GM12878 (cell line): ENCODE data around the gene UNC45A. TPM values are rescaled to one million over a fixed set of nuclear protein-coding genes. Genes with fewer than 3 reads are reported as not detected.
A peak's percentile ranks its signal among the peaks of the same experiment; 100 is the strongest.

Experiments
- ATAC-seq: fragments of 200-7000 bp; cut with Tn5 transposase; 3 replicates; pipeline ENCODE4 v1.9.1; 2020; ENCODE audit warnings: mild to moderate bottlenecking, moderate library complexity
- BruUV-seq: library from RNA; stranded (reverse); fragments of 400-500 nt; replicated peaks from 2 replicates; lab custom pipeline; 2021; lab: Mats Ljungman, UMichigan
- CTCF ChIA-PET: fragments of 300-600 bp; sonication (Branson Sonifier 250); formaldehyde crosslinking; extraction: SDS; loops from one replicate; lab custom pipeline; 2021; ENCODE audit warnings: inconsistent platforms; lab: Yijun Ruan, JAX
- POLR2A ChIA-PET: fragments of 350-600 bp; formaldehyde crosslinking; extraction: SDS; loops from one replicate; lab custom pipeline; 2021; ENCODE audit warnings: inconsistent platforms; lab: Charles Lee
- RAD21 ChIA-PET: fragments of 300-600 bp; sonication (Branson Sonifier 250); formaldehyde crosslinking; loops from one replicate; lab custom pipeline; 2023; ENCODE audit warnings: antibody characterized with exemption; ENCODE audit not compliant: unreplicated experiment; lab: Charles Lee
- SMC1A ChIA-PET: fragments of 300-600 bp; sonication (Branson Sonifier 250); formaldehyde crosslinking; loops from one replicate; lab custom pipeline; 2023; ENCODE audit not compliant: unreplicated experiment, uncharacterized antibody; lab: Charles Lee
- DNase-seq: peaks from one replicate; pipeline ENCODE4 v3.0.0-alpha.2; 2011; ENCODE audit warnings: low read depth, low spot score
- FAIRE-seq: peaks from 3 replicates; lab custom pipeline; 2011; peaks lifted over from hg19 to GRCh38; lab: Jason Lieb, UNC
- H2AFZ ChIP-seq: 2 replicates; pipeline ENCODE4 v1.6.0; 2011; ENCODE audit warnings: low read depth, low read length, control low read depth; ENCODE audit not compliant: control insufficient read depth
- H3K27ac ChIP-seq: 2 replicates; pipeline ENCODE4 v1.5.1; 2011; ENCODE audit warnings: control low read depth; ENCODE audit not compliant: control insufficient read depth, insufficient read depth
- H3K27me3 ChIP-seq, 2 experiments: replicated peaks in 1 of 2; 2 replicates each; pipeline versions ENCODE4 v1.6.0 to v1.6.1; 2011; ENCODE audit warnings: low read length in 1 of 2; ENCODE audit not compliant: control insufficient read depth in 2 of 2, insufficient read depth in 2 of 2
- H3K36me3 ChIP-seq, 2 experiments: 2 replicates each; pipeline ENCODE4 v1.5.1; 2011; ENCODE audit warnings: low read length in 1 of 2; ENCODE audit not compliant: control insufficient read depth in 2 of 2, insufficient read depth in 2 of 2
- H3K4me1 ChIP-seq: 2 replicates; pipeline ENCODE4 v1.6.1; 2011; ENCODE audit warnings: mild to moderate bottlenecking, low read length, moderate library complexity, mixed read lengths; ENCODE audit not compliant: control insufficient read depth, insufficient read depth
- H3K4me2 ChIP-seq: 2 replicates; pipeline ENCODE4 v1.6.0; 2011; ENCODE audit warnings: control low read depth; ENCODE audit not compliant: control insufficient read depth, insufficient read depth
- H3K4me3 ChIP-seq: fragments of 200-600 bp; sonication (generic); 2 replicates; pipeline ENCODE4 v1.5.1; 2016
- H3K79me2 ChIP-seq: 2 replicates; pipeline ENCODE4 v1.6.0; 2011; ENCODE audit warnings: low read length; ENCODE audit not compliant: control insufficient read depth, insufficient read depth
- H3K9ac ChIP-seq: 2 replicates; pipeline ENCODE4 v1.8.0; 2011; ENCODE audit warnings: low read length, control low read depth, mixed read lengths; ENCODE audit not compliant: control insufficient read depth, insufficient read depth
- H3K9me3 ChIP-seq: replicated peaks from 3 replicates; pipeline ENCODE4 v1.5.1; 2011; ENCODE audit warnings: mild to moderate bottlenecking, low read length; ENCODE audit not compliant: control insufficient read depth, insufficient read depth
- H4K20me1 ChIP-seq: 2 replicates; pipeline ENCODE4 v1.6.0; 2011; ENCODE audit not compliant: control insufficient read depth, insufficient read depth
- IRF4 ChIP-seq: IDR thresholded peaks from 2 replicates; pipeline ENCODE4 v1.6.1; 2011; ENCODE audit warnings: low read depth, low read length
- PRDM15 ChIP-seq: fragments of 450-650 bp; formaldehyde crosslinking; IDR thresholded peaks from 2 replicates; pipeline ENCODE4 v1.4.0; 2020; ENCODE audit warnings: mild to moderate bottlenecking, moderate library complexity
- RCOR1 ChIP-seq: conservative IDR thresholded peaks from 2 replicates; pipeline ENCODE4 v1.6.1; 2012; ENCODE audit warnings: low read depth, low read length, improper control_type of control experiment
- RUNX3 ChIP-seq: IDR thresholded peaks from 2 replicates; pipeline ENCODE4 v1.6.1; 2012; ENCODE audit warnings: low read length, inconsistent platforms
- ZNF274 ChIP-seq: IDR thresholded peaks from one replicate; pipeline ENCODE4 v1.8.0; 2011; ENCODE audit not compliant: insufficient read length, insufficient read depth
- ZNF384 ChIP-seq: IDR thresholded peaks from 2 replicates; pipeline ENCODE4 v1.6.1; 2012; ENCODE audit warnings: low read depth, mild to moderate bottlenecking, low read length, improper control_type of control experiment, borderline replicate concordance
- WGBS: methylation state at CpG from one replicate; pipeline ENCODE4 v1.1.6; 2016; ENCODE audit warnings: low lambda C conversion rate; ENCODE audit not compliant: insufficient replicate concordance, insufficient coverage; ENCODE audit errors: missing lambda C conversion rate; 5-methylcytosine and 5-hydroxymethylcytosine counted together
- in situ Hi-C: fragments of 300-500 bp; cut with MboI; formaldehyde crosslinking; loops from 9 replicates; pipeline ENCODE4 v1.14.3; 2018; ENCODE audit warnings: mixed read lengths
- intact Hi-C: fragments of 100-400 bp; cut with micrococcal nuclease; formaldehyde crosslinking; loops from one replicate; pipeline ENCODE4 v1.14.2; 2022; ENCODE audit not compliant: unreplicated experiment
- polyA plus RNA-seq, 11 experiments: library from polyadenylated mRNA; depleted of rRNA in 4 of 11; unstranded in 6 of 11; stranded (reverse) in 5 of 11; fragments of >200 nt; fragmentation: Nextera tagmentation in 4 of 11; fragmentation: Illumina TruSeq in 1 of 11; extraction: Ambion mirVana in 4 of 11; extraction: Trizol in 1 of 11; gene quantifications; 1 replicate in 1 of 11; 2 replicates in 10 of 11; pipeline versions ENCODE4 v1.2.1 to v1.2.3, GENCODE V29; 2011 to 2016; ENCODE audit warnings: inconsistent platforms in 2 of 11, missing spikeins in 2 of 11, low read depth in 1 of 11
- total RNA-seq, 4 experiments: library from RNA; depleted of rRNA in 3 of 4; stranded (reverse); fragments of >200 nt in 3 of 4; fragmentation: Illumina TruSeq in 1 of 4; extraction: Trizol in 1 of 4; gene quantifications; 2 replicates each; pipeline versions ENCODE4 v1.2.1 to v1.2.3, GENCODE V29; 2013 to 2021

UNC45A gene
- total and polyA plus RNA-seq, 10 of the 15 experiments (the other 5 are each of a cell fraction or from before 2014, with no cell fraction given): 10.3 to 57.8 (median 40.5) TPM

GRCh38 chr15:90989040-90989768 is 54.1 kb downstream of the UNC45A start:
- no peaks in the 10 kb centered on the region for H3K27me3 ChIP-seq
- H3K4me2 ChIP-seq: peak overlapping the region; percentile 91
- H3K27ac ChIP-seq: peak overlapping the region; percentile 47
- H4K20me1 ChIP-seq: no peaks in the 10 kb centered on the region
- in situ Hi-C loops (loop anchor here (25.0 kb wide), 1 partner anchor 1998 kb away; no protein-coding TSS in a partner anchor), intact Hi-C loops (loop anchor here (10.0 kb wide), 1 partner anchor 286 kb away; no protein-coding TSS in a partner anchor)
- H3K9me3 ChIP-seq: no peaks in the 10 kb centered on the region
- peaks cover 97% of the 10 kb centered on the region for H3K79me2 ChIP-seq
- WGBS: 25% methylated on average over 7 of the region's 7 CpGs
- ChIA-PET POLR2A (interaction anchor here (0.6 to 4.5 kb wide), 5 partner anchors 13 to 1676 kb away, joined by 3 to 26 read pairs (median 4); partner anchors contain the start of gene RCCD1), RAD21 (no interaction called here), SMC1A (interaction anchor here (1.6 to 2.3 kb wide), 2 partner anchors 9 to 44 kb away, joined by 7 read pairs; no protein-coding TSS in a partner anchor), CTCF (interaction anchor here (0.6 to 3.7 kb wide), 6 partner anchors 8 to 963 kb away, joined by 3 to 22 read pairs (median 6); partner anchors contain the start of genes RCCD1 and VPS33B)
- peak overlapping the region; percentile 29; the same call in 1 of the 2 replicates for H3K9ac ChIP-seq
- ATAC-seq (peak; percentile 42), DNase-seq (no peak), FAIRE-seq (no peak)
- peaks cover 27% of the 10 kb centered on the region for H3K4me1 ChIP-seq
- H3K4me3 ChIP-seq: peak overlapping the region; percentile 58
- peaks cover 0 to 5% of the 10 kb centered on the region in 2 experiments; a peak in 1 of 4 replicates for H3K36me3 ChIP-seq
- TF ChIP-seq PRDM15 (CRISPR knock-in tag) (no peak), RUNX3 (0 out of 2 replicates have a peak, but pooled peaks have one; percentile 8), ZNF274 (no peak), IRF4 (no peak), RCOR1 (no peak), ZNF384 (0 out of 2 replicates have a peak, but pooled peaks have one; percentile 2)
- no TSS peak for BruUV-seq
- H2AFZ ChIP-seq: peak overlapping the region; percentile 6
